ENCODE results near the gene DHX30.

DNA sequence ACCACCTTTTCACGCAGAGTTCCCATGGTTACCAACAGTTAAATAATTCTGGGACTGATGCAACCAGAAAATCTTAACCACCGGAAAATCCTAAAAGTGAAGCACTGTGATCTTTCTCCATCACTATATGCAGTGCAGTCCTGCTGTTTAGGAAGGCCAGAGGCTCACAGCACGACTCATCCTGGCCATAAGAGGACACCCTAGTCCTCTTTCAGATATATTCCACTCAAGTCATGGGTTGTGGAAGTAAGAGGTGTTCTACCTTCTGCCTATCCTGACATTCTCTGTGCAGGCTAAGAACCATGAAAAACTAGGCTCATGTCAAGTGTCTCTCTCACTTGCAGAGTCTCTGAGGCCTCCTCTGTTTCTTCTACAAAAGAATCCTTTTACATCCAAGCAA lies 67.2 kb downstream of the DHX30 start:
- TF ChIP-seq, protein P1, sequence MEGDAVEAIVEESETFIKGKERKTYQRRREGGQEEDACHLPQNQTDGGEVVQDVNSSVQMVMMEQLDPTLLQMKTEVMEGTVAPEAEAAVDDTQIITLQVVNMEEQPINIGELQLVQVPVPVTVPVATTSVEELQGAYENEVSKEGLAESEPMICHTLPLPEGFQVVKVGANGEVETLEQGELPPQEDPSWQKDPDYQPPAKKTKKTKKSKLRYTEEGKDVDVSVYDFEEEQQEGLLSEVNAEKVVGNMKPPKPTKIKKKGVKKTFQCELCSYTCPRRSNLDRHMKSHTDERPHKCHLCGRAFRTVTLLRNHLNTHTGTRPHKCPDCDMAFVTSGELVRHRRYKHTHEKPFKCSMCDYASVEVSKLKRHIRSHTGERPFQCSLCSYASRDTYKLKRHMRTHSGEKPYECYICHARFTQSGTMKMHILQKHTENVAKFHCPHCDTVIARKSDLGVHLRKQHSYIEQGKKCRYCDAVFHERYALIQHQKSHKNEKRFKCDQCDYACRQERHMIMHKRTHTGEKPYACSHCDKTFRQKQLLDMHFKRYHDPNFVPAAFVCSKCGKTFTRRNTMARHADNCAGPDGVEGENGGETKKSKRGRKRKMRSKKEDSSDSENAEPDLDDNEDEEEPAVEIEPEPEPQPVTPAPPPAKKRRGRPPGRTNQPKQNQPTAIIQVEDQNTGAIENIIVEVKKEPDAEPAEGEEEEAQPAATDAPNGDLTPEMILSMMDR (IDR thresholded peaks at IDR 0.05 in 8 of 11, conservative IDR thresholded peaks at IDR 0.05 in 3 of 11) = no peak
- TF ChIP-seq POLR2A (IDR thresholded peaks at IDR 0.05) = no peak

Measured in spleen (tissue), 7 donors.